ENCODE results near the gene PMPCA. TPM values are rescaled to one million over a fixed set of nuclear protein-coding genes. Genes with fewer than 3 reads are reported as not detected.

Gene PMPCA
- total RNA-seq, 1 experiment from 2014 or later, result 54.9 TPM

DNA sequence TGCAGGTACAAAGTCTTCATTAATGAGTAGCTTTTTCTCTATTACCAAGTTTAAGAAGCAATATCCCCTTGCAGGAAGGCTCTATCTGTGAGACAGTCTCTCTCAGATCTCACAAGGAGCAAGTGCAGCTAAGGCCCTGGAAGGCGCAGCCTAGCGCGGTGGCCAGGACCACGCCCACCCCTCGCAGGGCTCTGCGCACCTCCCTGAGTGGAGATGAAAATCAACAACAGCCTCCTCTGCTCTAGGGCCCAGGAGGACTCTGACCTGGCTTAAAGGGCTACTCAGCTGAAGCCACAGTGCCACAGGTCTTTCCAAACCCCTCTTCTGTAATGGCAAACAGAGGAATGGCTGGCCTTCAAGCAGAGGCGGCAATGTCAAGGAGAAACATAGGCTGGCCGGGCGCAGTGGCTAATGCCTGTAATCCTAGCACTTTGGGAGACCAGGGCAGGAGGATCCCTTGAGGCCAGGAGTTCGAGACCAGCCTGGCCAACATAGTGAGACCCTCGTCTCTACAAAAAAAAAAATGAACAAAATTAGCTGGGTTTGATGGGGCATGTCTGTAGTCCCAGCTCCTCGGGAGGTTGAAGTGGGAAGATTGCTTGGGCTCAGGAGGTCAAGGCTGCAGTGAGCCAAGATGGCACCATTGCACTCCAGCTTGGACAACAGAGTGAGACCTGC, 60.5 kb downstream of the PMPCA start:
- DNase-seq, result no peak
- Histone ChIP-seq H3K36me3 (ENCODE audit: low read depth, low read length) (peaks cover 4% of the 10 kb centered on the region), H3F3A (ENCODE audit: low read length, unreplicated experiment) (no peaks in the 10 kb centered on the region), H3K9me3 (ENCODE audit: low read length) (no peaks in the 10 kb centered on the region), H3K9ac (ENCODE audit: low read length) (no peak overlapping the region), H3K79me2 (ENCODE audit: low read length) (peaks cover 48% of the 10 kb centered on the region), H3K4me3 (ENCODE audit: low read length) (no peak overlapping the region), H3K27me3 (ENCODE audit: low read length) (no peaks in the 10 kb centered on the region), H2AFZ (ENCODE audit: low read length) (no peak overlapping the region), H3K27ac (ENCODE audit: low read length) (no peak overlapping the region), H4K20me1 (ENCODE audit: low read length) (no peaks in the 10 kb centered on the region), H3K4me2 (ENCODE audit: low read length) (no peak overlapping the region), H3K9me2 (replicated peaks; ENCODE audit: low read length) (no peaks in the 10 kb centered on the region), H3K4me1 (ENCODE audit: insufficient read depth, low read length) (no peaks in the 10 kb centered on the region)
- intact Hi-C loops (cut with micrococcal nuclease), result no loop called here
- no peak for TF ChIP-seq EZH2 (IDR thresholded peaks at IDR 0.05; ENCODE audit: low read length, unreplicated experiment)
- no peak for TF ChIP-seq EZH2phosphoT487 (IDR thresholded peaks at IDR 0.05; ENCODE audit: borderline replicate concordance, low read length)
- TF ChIP-seq, protein P1, sequence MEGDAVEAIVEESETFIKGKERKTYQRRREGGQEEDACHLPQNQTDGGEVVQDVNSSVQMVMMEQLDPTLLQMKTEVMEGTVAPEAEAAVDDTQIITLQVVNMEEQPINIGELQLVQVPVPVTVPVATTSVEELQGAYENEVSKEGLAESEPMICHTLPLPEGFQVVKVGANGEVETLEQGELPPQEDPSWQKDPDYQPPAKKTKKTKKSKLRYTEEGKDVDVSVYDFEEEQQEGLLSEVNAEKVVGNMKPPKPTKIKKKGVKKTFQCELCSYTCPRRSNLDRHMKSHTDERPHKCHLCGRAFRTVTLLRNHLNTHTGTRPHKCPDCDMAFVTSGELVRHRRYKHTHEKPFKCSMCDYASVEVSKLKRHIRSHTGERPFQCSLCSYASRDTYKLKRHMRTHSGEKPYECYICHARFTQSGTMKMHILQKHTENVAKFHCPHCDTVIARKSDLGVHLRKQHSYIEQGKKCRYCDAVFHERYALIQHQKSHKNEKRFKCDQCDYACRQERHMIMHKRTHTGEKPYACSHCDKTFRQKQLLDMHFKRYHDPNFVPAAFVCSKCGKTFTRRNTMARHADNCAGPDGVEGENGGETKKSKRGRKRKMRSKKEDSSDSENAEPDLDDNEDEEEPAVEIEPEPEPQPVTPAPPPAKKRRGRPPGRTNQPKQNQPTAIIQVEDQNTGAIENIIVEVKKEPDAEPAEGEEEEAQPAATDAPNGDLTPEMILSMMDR (conservative IDR thresholded peaks at IDR 0.05; ENCODE audit: low read depth, low read length), result no peak
- POLR2A ChIA-PET (ENCODE audit: unreplicated experiment), result no interaction called here
- CTCF ChIA-PET, result no interaction called here
- BruUV-seq (replicated peaks), result no TSS peak
- no peak for ATAC-seq

DNA sequence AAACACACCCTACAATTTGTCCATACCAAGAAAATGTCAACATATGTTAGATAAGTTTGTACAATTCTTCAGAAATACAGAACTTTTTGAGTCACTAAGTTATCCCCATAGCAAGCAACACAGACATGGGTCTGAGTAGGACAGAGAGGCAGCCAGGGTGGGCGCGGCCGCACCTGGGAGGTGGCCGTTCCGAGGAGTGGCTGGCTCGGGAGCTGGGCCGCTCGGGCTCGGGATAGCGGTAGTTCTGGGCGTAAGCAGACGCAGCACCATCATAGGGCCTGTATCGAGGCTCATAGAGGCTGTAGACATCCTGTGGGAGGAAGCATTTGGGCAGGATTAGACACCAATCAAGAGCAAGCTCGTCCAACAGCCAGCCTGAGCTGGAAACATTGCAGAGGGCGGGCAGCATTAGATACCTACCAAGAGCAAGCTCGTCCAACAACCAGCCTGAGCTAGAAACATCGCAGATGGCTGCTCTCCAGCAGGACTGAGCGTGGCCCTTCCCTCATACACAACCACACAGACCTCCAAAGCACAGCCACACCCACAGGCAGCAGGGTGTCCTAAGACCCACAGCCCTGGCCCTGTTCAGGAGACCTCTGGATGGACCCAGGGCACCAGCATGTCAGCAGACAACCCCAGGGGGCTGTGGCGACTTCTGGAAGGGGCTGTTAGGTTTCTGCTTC, 61.5 kb downstream of the PMPCA start:
- H3K4me2 ChIP-seq (ENCODE audit: low read length), result no peak overlapping the region
- no peaks in the 10 kb centered on the region for H3K27me3 ChIP-seq (ENCODE audit: low read length)
- no peaks in the 10 kb centered on the region for H3K9me3 ChIP-seq (ENCODE audit: low read length)
- no TSS peak for BruUV-seq (replicated peaks)
- no peak for ATAC-seq
- CTCF ChIA-PET, result no interaction called here
- no peak overlapping the region for H3K4me3 ChIP-seq (ENCODE audit: low read length)
- H3K9ac ChIP-seq (ENCODE audit: low read length), result no peak overlapping the region
- H3K9me2 ChIP-seq (replicated peaks; ENCODE audit: low read length), result no peaks in the 10 kb centered on the region
- no peaks in the 10 kb centered on the region for H4K20me1 ChIP-seq (ENCODE audit: low read length)
- H3K4me1 ChIP-seq (ENCODE audit: insufficient read depth, low read length), result no peaks in the 10 kb centered on the region
- H3K79me2 ChIP-seq (ENCODE audit: low read length), result peaks cover 53% of the 10 kb centered on the region
- peaks cover 12% of the 10 kb centered on the region; the same call in 1 of the 2 replicates for H3K36me3 ChIP-seq (ENCODE audit: low read depth, low read length)
- H3F3A ChIP-seq (ENCODE audit: low read length, unreplicated experiment), result no peaks in the 10 kb centered on the region
- POLR2A ChIA-PET (ENCODE audit: unreplicated experiment), result no interaction called here
- H2AFZ ChIP-seq (ENCODE audit: low read length), result no peak overlapping the region
- intact Hi-C loops (cut with micrococcal nuclease), result no loop called here
- no peak for DNase-seq
- TF ChIP-seq EZH2 (IDR thresholded peaks at IDR 0.05; ENCODE audit: low read length, unreplicated experiment), result no peak
- TF ChIP-seq, protein P1 (conservative IDR thresholded peaks at IDR 0.05; ENCODE audit: low read depth, low read length), result no peak
- TF ChIP-seq EZH2phosphoT487 (IDR thresholded peaks at IDR 0.05; ENCODE audit: borderline replicate concordance, low read length), result no peak
- no peak overlapping the region for H3K27ac ChIP-seq (ENCODE audit: low read length)
